ENCODE measurements around the gene DMGDH. TPM values are rescaled to one million over a fixed set of nuclear protein-coding genes. Genes with fewer than 3 reads are reported as not detected.

The DMGDH gene
- total and polyA plus RNA-seq, 2 donors (not counting 1 experiment from before 2014, with no cell fraction given), result 0.47 to 0.63 TPM

DNA sequence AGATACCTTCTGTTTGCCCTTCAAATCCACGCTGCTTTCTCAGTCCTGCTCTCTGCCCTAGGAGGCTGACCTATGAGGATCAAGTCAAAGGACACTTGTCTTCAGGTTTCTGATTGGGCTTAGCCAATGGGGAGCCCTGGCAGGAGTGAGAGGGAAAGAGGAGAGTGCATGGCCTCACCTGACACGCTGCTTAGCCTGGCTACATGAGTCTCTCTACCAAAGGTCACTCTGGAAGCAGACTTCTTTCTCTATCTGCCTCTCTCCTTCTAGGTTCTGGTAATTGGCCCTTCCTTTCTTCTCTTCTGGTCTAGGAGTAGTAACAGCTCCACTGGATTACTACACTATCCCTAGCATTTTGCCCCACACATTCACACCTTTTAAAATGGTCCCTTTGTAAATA, 97.5 kb downstream of the DMGDH start:
- H3K79me2 ChIP-seq (ENCODE audit: control insufficient read depth, insufficient read depth, low read length), result peaks cover 45% of the 10 kb centered on the region
- peaks cover 5% of the 10 kb centered on the region for H4K20me1 ChIP-seq (ENCODE audit: control insufficient read depth, insufficient read depth, low read length, poor library complexity, severe bottlenecking)
- WGBS (ENCODE audit: insufficient coverage), result no CpG with 5 or more reads among the region's 2 CpGs
- POLR2A ChIA-PET, result interaction anchor here (0.5 kb wide), 1 partner anchor 58 kb away, joined by 3 read pairs; no protein-coding TSS in a partner anchor
- CTCF ChIA-PET, result interaction anchor here (1.9 to 2.2 kb wide), 2 partner anchors 12 to 504 kb away, joined by 4 to 5 read pairs; no protein-coding TSS in a partner anchor
- intact Hi-C loops (cut with micrococcal nuclease), result no loop called here
- no peaks in the 10 kb centered on the region for H3K9me3 ChIP-seq (ENCODE audit: control extremely low read depth in 1 of 3, control insufficient read depth in 2 of 3, insufficient read depth in 1 of 3, low read length in 2 of 3)
- DNase-seq, result no peak
- H3K4me1 Mint-ChIP-seq, result peaks cover 12% of the 10 kb centered on the region
- H3K36me3 ChIP-seq (replicated peaks in 1 of 2; ENCODE audit: control extremely low read depth in 1 of 2, control insufficient read depth in 1 of 2, extremely low read depth in 1 of 2, insufficient read depth in 2 of 2, low read length in 1 of 2), result no peaks in the 10 kb centered on the region
- H3K4me1 ChIP-seq (ENCODE audit: control insufficient read depth in 2 of 2, insufficient read depth in 2 of 2, low read length in 2 of 2), result peaks cover 5 to 6% of the 10 kb centered on the region in 2 donors
- no peak overlapping the region for H3K4me2 ChIP-seq (replicated peaks; ENCODE audit: low read depth, low read length, poor library complexity, severe bottlenecking)
- ATAC-seq (ENCODE audit: low read depth), result no peak
- no peak overlapping the region for H2AFZ ChIP-seq (ENCODE audit: insufficient read depth, low read depth, low read length, poor library complexity, severe bottlenecking)
- H3K27me3 ChIP-seq (replicated peaks in 1 of 4; ENCODE audit: control extremely low read depth in 1 of 4, control insufficient read depth in 3 of 4, insufficient read depth in 4 of 4, low read length in 3 of 4), result no peaks in the 10 kb centered on the region
- H3K27me3 Mint-ChIP-seq, result no peaks in the 10 kb centered on the region
- no peak for TF ChIP-seq EZH2 (IDR thresholded peaks at IDR 0.05; ENCODE audit: borderline replicate concordance, insufficient read depth, low read depth, low read length, poor library complexity, severe bottlenecking)
- TF ChIP-seq, protein P1, sequence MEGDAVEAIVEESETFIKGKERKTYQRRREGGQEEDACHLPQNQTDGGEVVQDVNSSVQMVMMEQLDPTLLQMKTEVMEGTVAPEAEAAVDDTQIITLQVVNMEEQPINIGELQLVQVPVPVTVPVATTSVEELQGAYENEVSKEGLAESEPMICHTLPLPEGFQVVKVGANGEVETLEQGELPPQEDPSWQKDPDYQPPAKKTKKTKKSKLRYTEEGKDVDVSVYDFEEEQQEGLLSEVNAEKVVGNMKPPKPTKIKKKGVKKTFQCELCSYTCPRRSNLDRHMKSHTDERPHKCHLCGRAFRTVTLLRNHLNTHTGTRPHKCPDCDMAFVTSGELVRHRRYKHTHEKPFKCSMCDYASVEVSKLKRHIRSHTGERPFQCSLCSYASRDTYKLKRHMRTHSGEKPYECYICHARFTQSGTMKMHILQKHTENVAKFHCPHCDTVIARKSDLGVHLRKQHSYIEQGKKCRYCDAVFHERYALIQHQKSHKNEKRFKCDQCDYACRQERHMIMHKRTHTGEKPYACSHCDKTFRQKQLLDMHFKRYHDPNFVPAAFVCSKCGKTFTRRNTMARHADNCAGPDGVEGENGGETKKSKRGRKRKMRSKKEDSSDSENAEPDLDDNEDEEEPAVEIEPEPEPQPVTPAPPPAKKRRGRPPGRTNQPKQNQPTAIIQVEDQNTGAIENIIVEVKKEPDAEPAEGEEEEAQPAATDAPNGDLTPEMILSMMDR (IDR thresholded peaks at IDR 0.05), result no peak
- H3K9ac ChIP-seq (ENCODE audit: low read length), result no peak overlapping the region
- no peaks in the 10 kb centered on the region for H3K9me3 Mint-ChIP-seq (ENCODE audit: insufficient read depth)
- H3K27ac ChIP-seq (ENCODE audit: low read length in 2 of 2), result no peak overlapping the region
- no peak overlapping the region for H3K27ac Mint-ChIP-seq
- H3K4me3 Mint-ChIP-seq, result no peak overlapping the region
- no peak overlapping the region for H3K4me3 ChIP-seq (ENCODE audit: control extremely low read depth in 1 of 5, extremely low read depth in 1 of 5, insufficient read depth in 1 of 5, low read depth in 2 of 5, low read length in 4 of 5)

DNA sequence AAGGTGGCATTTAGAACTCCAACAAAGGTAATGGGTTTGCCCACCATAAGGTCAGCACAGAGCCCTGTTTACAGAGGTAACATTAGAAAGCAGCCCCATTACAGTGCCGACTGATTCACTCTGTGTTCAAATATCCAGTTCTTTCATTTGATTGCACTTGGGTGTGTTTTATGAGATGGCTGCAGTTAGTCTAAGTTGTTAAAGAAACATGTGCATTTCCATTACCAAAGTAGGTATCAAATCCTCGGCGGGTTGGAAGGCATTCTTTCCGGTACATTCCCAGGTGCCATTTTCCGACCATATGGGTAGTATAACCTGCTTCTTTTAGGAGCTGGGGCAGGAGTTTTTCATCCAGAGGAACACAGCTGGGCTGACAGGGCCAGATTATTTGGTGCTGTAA, 100.7 kb downstream of the DMGDH start:
- H3K9me3 ChIP-seq (ENCODE audit: control extremely low read depth in 1 of 3, control insufficient read depth in 2 of 3, insufficient read depth in 1 of 3, low read length in 2 of 3), result no peaks in the 10 kb centered on the region
- WGBS (ENCODE audit: insufficient coverage), result 90% methylated on average over 3 of the region's 5 CpGs
- ChIA-PET POLR2A (no interaction called here), CTCF (interaction anchor here (0.7 to 8.4 kb wide), 2 partner anchors 209 to 433 kb away, joined by 4 to 146 read pairs; no protein-coding TSS in a partner anchor)
- H3K4me3 ChIP-seq (ENCODE audit: control extremely low read depth in 1 of 5, extremely low read depth in 1 of 5, insufficient read depth in 1 of 5, low read depth in 2 of 5, low read length in 4 of 5), result no peak overlapping the region
- no peak for TF ChIP-seq EZH2 (IDR thresholded peaks at IDR 0.05; ENCODE audit: borderline replicate concordance, insufficient read depth, low read depth, low read length, poor library complexity, severe bottlenecking)
- TF ChIP-seq, protein P1 (IDR thresholded peaks at IDR 0.05), result no peak
- Mint-ChIP-seq H3K27me3 (no peaks in the 10 kb centered on the region), H3K4me3 (no peak overlapping the region), H3K9me3 (ENCODE audit: insufficient read depth) (no peaks in the 10 kb centered on the region), H3K4me1 (peaks cover 9% of the 10 kb centered on the region), H3K27ac (no peak overlapping the region)
- H3K4me1 ChIP-seq (ENCODE audit: control insufficient read depth in 2 of 2, insufficient read depth in 2 of 2, low read length in 2 of 2), result peaks cover 0 to 6% of the 10 kb centered on the region in 2 donors
- DNase-seq (no peak), ATAC-seq (ENCODE audit: low read depth) (no peak)
- H3K4me2 ChIP-seq (replicated peaks; ENCODE audit: low read depth, low read length, poor library complexity, severe bottlenecking), result no peak overlapping the region
- H3K79me2 ChIP-seq (ENCODE audit: control insufficient read depth, insufficient read depth, low read length), result peaks cover 20% of the 10 kb centered on the region
- H3K36me3 ChIP-seq (replicated peaks in 1 of 2; ENCODE audit: control extremely low read depth in 1 of 2, control insufficient read depth in 1 of 2, extremely low read depth in 1 of 2, insufficient read depth in 2 of 2, low read length in 1 of 2), result peaks cover 0 to 3% of the 10 kb centered on the region in 2 experiments
- H3K27ac ChIP-seq (ENCODE audit: low read length in 2 of 2), result no peak overlapping the region
- no peaks in the 10 kb centered on the region for H4K20me1 ChIP-seq (ENCODE audit: control insufficient read depth, insufficient read depth, low read length, poor library complexity, severe bottlenecking)
- no peak overlapping the region for H2AFZ ChIP-seq (ENCODE audit: insufficient read depth, low read depth, low read length, poor library complexity, severe bottlenecking)
- no peak overlapping the region for H3K9ac ChIP-seq (ENCODE audit: low read length)
- intact Hi-C loops (cut with micrococcal nuclease), result loop anchor here (5.0 to 10.0 kb wide), 2 partner anchors 81 to 324 kb away; partner anchors contain the start of gene LHFPL2
- H3K27me3 ChIP-seq (replicated peaks in 1 of 4; ENCODE audit: control extremely low read depth in 1 of 4, control insufficient read depth in 3 of 4, insufficient read depth in 4 of 4, low read length in 3 of 4), result no peaks in the 10 kb centered on the region
